Subcutaneous adipose tissue (tissue), 4 donors: ENCODE results near the gene MYZAP. TPM values are rescaled to one million over a fixed set of nuclear protein-coding genes. Genes with fewer than 3 reads are reported as not detected.

Source experiments
- CTCF ChIP-seq: fragments of 450-650 bp; IDR thresholded peaks from one replicate; pipeline ENCODE4 v1.5.1; 2016; ENCODE audit warnings: low read depth, mild to moderate bottlenecking, control low read depth, antibody characterized with exemption, moderate library complexity
- total RNA-seq, 4 donors: library from RNA; depleted of rRNA; stranded (reverse); fragments of >200 nt; gene quantifications; one replicate each; pipeline ENCODE4 v1.1.0, GENCODE V29; 2016

The MYZAP gene
- total RNA-seq, 4 donors from 2014 or later, result 22.5 to 31.8 (median 28.3) TPM

- no peak for TF ChIP-seq CTCF
Observed at GRCh38 chr15:57592836-57593420, 1.2 kb downstream of the MYZAP start.

- TF ChIP-seq CTCF, result no peak
Observed at GRCh38 chr15:57594479-57594878, 2.8 kb downstream of the MYZAP start.

- TF ChIP-seq CTCF, result no peak
Observed at GRCh38 chr15:57595011-57595866, 3.5 kb downstream of the MYZAP start.

GRCh38 chr15:57596301-57596855, 4.7 kb downstream of the MYZAP start:
- no peak for TF ChIP-seq CTCF

- TF ChIP-seq CTCF, result no peak
Observed at GRCh38 chr15:57596978-57597377, 5.3 kb downstream of the MYZAP start.

- no peak for TF ChIP-seq CTCF
Observed at GRCh38 chr15:57597431-57597830, 5.7 kb downstream of the MYZAP start.

- no peak for TF ChIP-seq CTCF
Observed at GRCh38 chr15:57598346-57598745, 6.6 kb downstream of the MYZAP start.
